ENCODE data around the gene ZNF212.

Gene ZNF212

GRCh38 chr7:149220534-149220933, 18.9 kb upstream of the ZNF212 start:
- H3K9ac ChIP-seq (ENCODE audit: low read depth, low read length, poor library complexity, severe bottlenecking) = no peak overlapping the region
- no peak for TF ChIP-seq EZH2phosphoT487 (IDR thresholded peaks at IDR 0.05; ENCODE audit: borderline replicate concordance)
- TF ChIP-seq, protein P1, sequence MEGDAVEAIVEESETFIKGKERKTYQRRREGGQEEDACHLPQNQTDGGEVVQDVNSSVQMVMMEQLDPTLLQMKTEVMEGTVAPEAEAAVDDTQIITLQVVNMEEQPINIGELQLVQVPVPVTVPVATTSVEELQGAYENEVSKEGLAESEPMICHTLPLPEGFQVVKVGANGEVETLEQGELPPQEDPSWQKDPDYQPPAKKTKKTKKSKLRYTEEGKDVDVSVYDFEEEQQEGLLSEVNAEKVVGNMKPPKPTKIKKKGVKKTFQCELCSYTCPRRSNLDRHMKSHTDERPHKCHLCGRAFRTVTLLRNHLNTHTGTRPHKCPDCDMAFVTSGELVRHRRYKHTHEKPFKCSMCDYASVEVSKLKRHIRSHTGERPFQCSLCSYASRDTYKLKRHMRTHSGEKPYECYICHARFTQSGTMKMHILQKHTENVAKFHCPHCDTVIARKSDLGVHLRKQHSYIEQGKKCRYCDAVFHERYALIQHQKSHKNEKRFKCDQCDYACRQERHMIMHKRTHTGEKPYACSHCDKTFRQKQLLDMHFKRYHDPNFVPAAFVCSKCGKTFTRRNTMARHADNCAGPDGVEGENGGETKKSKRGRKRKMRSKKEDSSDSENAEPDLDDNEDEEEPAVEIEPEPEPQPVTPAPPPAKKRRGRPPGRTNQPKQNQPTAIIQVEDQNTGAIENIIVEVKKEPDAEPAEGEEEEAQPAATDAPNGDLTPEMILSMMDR (conservative IDR thresholded peaks at IDR 0.05; ENCODE audit: low read length) = no peak
- no peaks in the 10 kb centered on the region for H3K79me2 ChIP-seq (ENCODE audit: insufficient read depth, low read length)
- peaks cover 74% of the 10 kb centered on the region; the same call in 1 of the 2 replicates for H3K36me3 ChIP-seq (ENCODE audit: insufficient read depth, low read length)
- H4K20me1 ChIP-seq (ENCODE audit: insufficient read depth, low read length, poor library complexity, severe bottlenecking) = no peaks in the 10 kb centered on the region
- H3K4me2 ChIP-seq (ENCODE audit: low read depth, low read length, poor library complexity, severe bottlenecking) = no peak overlapping the region
- H3F3A ChIP-seq (ENCODE audit: low read depth) = no peaks in the 10 kb centered on the region
- H3K4me1 ChIP-seq (ENCODE audit: insufficient read depth, low read length, poor library complexity, severe bottlenecking) = no peaks in the 10 kb centered on the region
- no peaks in the 10 kb centered on the region for H3K9me3 ChIP-seq (ENCODE audit: insufficient read depth, low read depth, low read length)
- H3K4me3 ChIP-seq (ENCODE audit: low read length, poor library complexity, severe bottlenecking) = no peak overlapping the region
- H3K9me2 ChIP-seq (replicated peaks; ENCODE audit: low read depth, low read length) = no peaks in the 10 kb centered on the region
- no peaks in the 10 kb centered on the region for H3K27me3 ChIP-seq (ENCODE audit: insufficient read depth, low read length, poor library complexity, severe bottlenecking)
- H2AFZ ChIP-seq (ENCODE audit: low read length) = no peak overlapping the region

DNA sequence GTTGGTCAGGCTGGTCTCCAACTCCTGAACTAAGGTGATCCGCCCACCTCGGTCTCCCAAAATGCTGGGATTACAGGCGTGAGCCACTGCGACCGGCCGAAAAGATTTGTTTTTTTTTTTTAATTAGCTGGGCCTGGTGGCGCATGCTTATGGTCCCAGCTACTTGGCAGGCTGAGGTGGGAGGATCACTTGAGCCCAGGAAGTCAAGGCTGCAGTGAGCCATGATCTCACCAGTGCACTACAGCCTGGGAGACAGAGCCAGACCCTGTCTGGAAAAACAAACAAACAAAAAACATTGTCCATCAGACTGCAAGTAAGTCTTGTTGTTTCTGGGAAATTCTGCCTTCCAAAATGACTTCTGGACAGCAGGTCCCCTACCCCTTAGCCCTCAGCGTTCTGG, 16.3 kb upstream of the ZNF212 start:
- Histone ChIP-seq H4K20me1 (ENCODE audit: insufficient read depth, low read length, poor library complexity, severe bottlenecking) (no peaks in the 10 kb centered on the region), H3K4me1 (ENCODE audit: insufficient read depth, low read length, poor library complexity, severe bottlenecking) (no peaks in the 10 kb centered on the region), H3F3A (ENCODE audit: low read depth) (no peaks in the 10 kb centered on the region), H3K9me3 (ENCODE audit: insufficient read depth, low read depth, low read length) (no peaks in the 10 kb centered on the region), H3K4me2 (ENCODE audit: low read depth, low read length, poor library complexity, severe bottlenecking) (no peak overlapping the region), H3K36me3 (ENCODE audit: insufficient read depth, low read length) (peaks cover 59% of the 10 kb centered on the region; the same call in 1 of the 2 replicates), H3K79me2 (ENCODE audit: insufficient read depth, low read length) (no peaks in the 10 kb centered on the region), H3K27me3 (ENCODE audit: insufficient read depth, low read length, poor library complexity, severe bottlenecking) (no peaks in the 10 kb centered on the region), H2AFZ (ENCODE audit: low read length) (no peak overlapping the region), H3K9ac (ENCODE audit: low read depth, low read length, poor library complexity, severe bottlenecking) (no peak overlapping the region), H3K4me3 (ENCODE audit: low read length, poor library complexity, severe bottlenecking) (no peak overlapping the region), H3K9me2 (replicated peaks; ENCODE audit: low read depth, low read length) (no peaks in the 10 kb centered on the region)
- TF ChIP-seq EZH2phosphoT487 (IDR thresholded peaks at IDR 0.05; ENCODE audit: borderline replicate concordance) = no peak
- TF ChIP-seq, protein P1 (conservative IDR thresholded peaks at IDR 0.05; ENCODE audit: low read length) = no peak

GRCh38 chr7:149223761-149224160, 15.7 kb upstream of the ZNF212 start:
- Histone ChIP-seq H3K4me1 (ENCODE audit: insufficient read depth, low read length, poor library complexity, severe bottlenecking) (no peaks in the 10 kb centered on the region), H3K79me2 (ENCODE audit: insufficient read depth, low read length) (no peaks in the 10 kb centered on the region), H3K4me3 (ENCODE audit: low read length, poor library complexity, severe bottlenecking) (no peak overlapping the region), H2AFZ (ENCODE audit: low read length) (no peak overlapping the region), H3K9me2 (replicated peaks; ENCODE audit: low read depth, low read length) (no peaks in the 10 kb centered on the region), H3K27me3 (ENCODE audit: insufficient read depth, low read length, poor library complexity, severe bottlenecking) (no peaks in the 10 kb centered on the region), H3K9me3 (ENCODE audit: insufficient read depth, low read depth, low read length) (no peaks in the 10 kb centered on the region), H3F3A (ENCODE audit: low read depth) (no peaks in the 10 kb centered on the region), H4K20me1 (ENCODE audit: insufficient read depth, low read length, poor library complexity, severe bottlenecking) (no peaks in the 10 kb centered on the region), H3K36me3 (ENCODE audit: insufficient read depth, low read length) (peaks cover 53% of the 10 kb centered on the region; the same call in 1 of the 2 replicates), H3K9ac (ENCODE audit: low read depth, low read length, poor library complexity, severe bottlenecking) (no peak overlapping the region), H3K4me2 (ENCODE audit: low read depth, low read length, poor library complexity, severe bottlenecking) (no peak overlapping the region)
- TF ChIP-seq, protein P1 (conservative IDR thresholded peaks at IDR 0.05; ENCODE audit: low read length) = no peak
- TF ChIP-seq EZH2phosphoT487 (IDR thresholded peaks at IDR 0.05; ENCODE audit: borderline replicate concordance) = no peak

Data from Loucy (cell line).